DMS 273 (cell line): ENCODE measurements around the gene NKAIN2.
"Not testable (repeated sequence)": the region's sequence is repeated elsewhere in the genome, so short reads cannot be mapped to it uniquely, and the experiment has no call there.

Source experiments
- DNase-seq: peaks from one replicate; lab custom pipeline; 2025; ENCODE audit not compliant: unreplicated experiment; lab: John Stamatoyannopoulos, UW

The NKAIN2 gene

GRCh38 chr6:124659427-124659826 lies 855.8 kb downstream of the NKAIN2 start:
- DNase-seq, result no peak

DNA sequence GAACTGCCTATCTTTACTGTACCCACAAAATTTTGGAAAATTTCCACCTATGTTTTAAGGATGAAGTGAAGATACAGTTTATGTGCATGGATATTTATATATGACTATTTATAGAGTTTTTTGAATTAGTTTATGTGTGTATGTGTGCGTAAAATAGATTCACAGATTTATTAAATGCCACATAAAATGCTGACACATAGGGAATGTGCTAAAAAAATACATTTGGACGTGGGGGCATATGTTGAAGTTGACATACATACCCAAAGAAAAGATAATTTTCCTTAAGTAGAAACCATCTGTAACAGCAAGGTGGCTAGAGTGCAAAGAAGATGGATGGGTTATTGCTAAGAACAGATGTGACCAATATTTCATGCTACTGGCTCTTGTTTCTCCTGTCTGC lies 856.5 kb downstream of the NKAIN2 start:
- no peak for DNase-seq

DNA sequence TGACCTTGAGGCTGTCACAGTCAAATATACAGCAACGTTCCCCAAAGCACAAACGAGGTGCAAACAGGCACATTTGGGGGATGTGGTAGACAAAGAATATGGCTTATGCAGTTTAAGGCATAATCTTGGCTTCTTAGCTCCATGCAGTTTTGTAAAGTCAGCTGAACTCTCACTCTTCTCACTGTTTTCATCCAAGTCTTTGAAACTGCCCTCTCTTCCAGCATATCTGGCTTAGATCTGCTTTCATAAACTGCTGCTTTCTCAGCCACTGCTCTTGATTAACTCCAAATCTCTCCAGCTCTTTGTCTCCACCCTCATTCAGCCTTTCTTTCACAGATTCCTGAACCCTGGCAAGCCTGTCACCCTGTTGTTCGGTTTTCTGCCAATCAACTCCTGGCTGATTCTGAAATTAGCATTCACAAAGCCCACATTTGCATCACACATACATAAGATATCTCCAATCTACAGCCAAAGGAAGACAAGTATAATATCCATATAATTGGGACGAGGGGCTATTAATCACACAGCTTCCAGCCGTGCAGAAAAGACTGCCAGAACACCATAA lies 857.5 kb downstream of the NKAIN2 start:
- no peak for DNase-seq

GRCh38 chr6:124668028-124668427 lies 864.4 kb downstream of the NKAIN2 start:
- DNase-seq, result no peak

GRCh38 chr6:124669713-124670480 lies 866.2 kb downstream of the NKAIN2 start:
- no peak for DNase-seq

DNA sequence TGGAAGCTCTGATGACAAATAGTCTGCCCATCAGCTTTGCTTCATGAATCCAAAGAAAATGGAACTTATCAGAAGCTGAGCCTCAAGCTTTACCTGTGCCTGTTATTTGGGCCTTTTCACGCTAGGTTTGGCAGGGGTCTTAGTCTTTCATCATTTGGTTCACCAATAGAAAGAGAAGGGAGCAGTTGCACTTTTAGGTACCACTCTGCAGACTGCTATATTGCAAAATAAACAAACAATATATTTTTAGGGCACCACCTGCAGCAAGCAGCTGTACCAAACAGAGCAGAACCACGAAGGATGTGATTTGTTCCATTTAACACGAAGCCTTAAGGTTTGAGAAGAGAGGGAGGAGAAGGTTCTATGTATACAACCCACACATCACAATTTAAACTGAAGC lies 867.1 kb downstream of the NKAIN2 start:
- DNase-seq, result no peak

DNA sequence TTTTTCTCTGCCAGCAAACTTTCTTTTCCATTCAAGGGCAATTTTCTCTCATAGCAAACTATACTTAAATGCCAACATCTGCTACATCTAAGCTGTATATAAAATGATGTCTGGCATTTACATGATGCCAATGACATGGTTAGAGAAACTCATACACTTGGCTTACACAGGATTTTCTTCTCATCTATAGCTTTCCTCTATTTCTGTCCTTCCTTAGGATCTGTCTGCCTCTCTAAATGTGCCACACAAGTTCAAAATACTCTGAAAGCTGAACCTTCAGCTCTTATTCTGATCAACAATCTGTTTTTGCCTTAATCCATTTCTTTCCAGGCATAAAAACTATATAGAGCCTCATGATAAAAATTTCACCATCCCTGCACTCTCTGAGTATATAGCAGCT lies 867.7 kb downstream of the NKAIN2 start:
- DNase-seq, result no peak

GRCh38 chr6:124674042-124674441 lies 870.4 kb downstream of the NKAIN2 start:
- DNase-seq, result no peak

DNA sequence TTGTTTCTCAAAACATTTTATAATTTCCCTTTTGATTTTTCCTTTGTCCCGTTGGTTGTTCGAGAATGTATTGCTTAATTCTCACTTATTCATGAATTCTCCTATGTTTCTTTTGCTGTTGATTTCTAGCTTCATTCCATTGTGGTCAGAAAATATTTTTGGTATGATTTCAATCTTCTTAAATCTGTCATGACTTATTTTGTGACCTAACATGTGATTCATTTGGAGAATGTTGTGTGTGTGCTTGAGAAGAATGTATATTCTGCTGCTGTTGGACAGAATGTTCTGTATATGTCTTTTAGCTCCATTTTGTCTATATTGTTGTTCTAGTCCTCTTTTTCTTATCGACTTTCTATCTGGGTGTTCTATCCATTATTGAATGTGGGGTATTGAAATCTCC lies 872.4 kb downstream of the NKAIN2 start:
- DNase-seq, result no peak

- no peak for DNase-seq
Measured at GRCh38 chr6:124677874-124678273, 874.2 kb downstream of the NKAIN2 start.

- DNase-seq, result no peak
Measured at GRCh38 chr6:124679387-124679786, 875.7 kb downstream of the NKAIN2 start.

GRCh38 chr6:124682751-124683150 lies 879.1 kb downstream of the NKAIN2 start:
- no peak for DNase-seq

- peak; percentile 7 for DNase-seq
Measured at GRCh38 chr6:124683507-124683906, 879.8 kb downstream of the NKAIN2 start.

DNA sequence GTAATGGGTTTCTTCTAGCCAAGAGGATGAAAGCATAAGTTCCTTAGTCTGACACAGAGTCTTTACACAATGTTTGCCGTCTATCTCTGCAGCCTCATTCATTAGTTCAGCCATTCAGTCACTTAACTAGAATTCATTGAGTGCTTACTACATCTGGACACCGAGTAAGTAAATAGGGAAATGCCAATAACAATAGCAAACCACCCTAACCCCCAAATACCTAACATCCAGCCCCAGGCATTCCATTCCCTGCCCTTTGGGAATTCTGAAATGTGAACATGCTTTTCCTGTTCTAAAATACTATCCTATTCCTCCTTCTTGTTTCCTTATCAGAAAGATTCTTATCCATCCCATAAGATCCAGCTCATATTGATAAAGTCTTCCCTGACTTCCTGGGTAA lies 881.0 kb downstream of the NKAIN2 start:
- no peak for DNase-seq

GRCh38 chr6:124688369-124688768 lies 884.7 kb downstream of the NKAIN2 start:
- no peak for DNase-seq

DNA sequence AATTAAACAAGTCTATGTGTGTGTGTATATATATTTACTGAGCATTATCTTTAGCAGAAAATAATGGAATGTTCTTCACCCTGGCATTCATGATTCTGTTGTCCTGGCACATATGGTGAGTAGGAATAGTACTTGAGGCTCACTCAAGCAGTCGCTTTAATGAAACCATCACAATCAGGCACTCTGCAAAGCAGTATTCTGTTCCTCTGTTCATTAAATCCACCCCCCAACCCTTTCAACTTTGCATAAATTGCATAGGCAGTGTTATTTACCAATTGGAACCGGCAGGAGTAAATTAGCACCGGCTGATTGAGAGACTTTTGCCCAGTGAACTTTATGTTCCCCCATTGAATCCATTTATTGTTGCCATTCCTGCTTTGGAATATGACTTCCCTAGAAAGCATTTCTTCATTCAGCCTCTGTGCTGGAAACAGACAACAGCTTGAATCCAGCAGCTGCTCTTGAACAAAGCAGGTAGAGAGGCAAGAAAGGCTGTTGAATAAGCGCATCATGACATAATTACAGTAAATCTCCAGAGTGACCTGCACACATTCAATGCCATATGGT lies 890.6 kb downstream of the NKAIN2 start:
- DNase-seq, result peak; percentile 68

- no peak for DNase-seq
Measured at GRCh38 chr6:124699038-124699437, 895.4 kb downstream of the NKAIN2 start.

GRCh38 chr6:124703541-124703940 lies 899.9 kb downstream of the NKAIN2 start:
- DNase-seq, result no peak

GRCh38 chr6:124712532-124712931 lies 908.9 kb downstream of the NKAIN2 start:
- DNase-seq, result not testable (repeated sequence)

DNA sequence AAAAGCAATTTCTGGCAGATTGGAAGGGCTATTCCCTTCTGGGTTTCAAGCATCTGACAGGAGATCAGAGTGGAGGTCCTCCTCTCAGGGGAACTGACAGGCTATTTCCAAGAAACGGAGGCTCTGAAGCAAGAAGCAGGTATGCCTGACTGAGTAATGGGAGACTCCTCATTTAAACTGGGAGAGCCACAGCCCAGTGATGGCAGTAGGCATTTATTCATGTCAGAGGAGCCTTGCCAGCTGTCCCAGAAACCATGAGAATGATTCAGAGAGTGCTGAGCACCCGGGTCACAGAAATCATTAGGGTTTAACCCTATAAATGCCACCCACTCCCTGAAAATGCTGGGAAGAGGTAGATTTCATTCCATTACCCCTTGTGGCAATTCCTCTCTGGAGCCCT lies 911.1 kb downstream of the NKAIN2 start:
- peak; percentile 3 for DNase-seq

GRCh38 chr6:124719913-124720312 lies 916.2 kb downstream of the NKAIN2 start:
- peak; percentile 23 for DNase-seq

DNA sequence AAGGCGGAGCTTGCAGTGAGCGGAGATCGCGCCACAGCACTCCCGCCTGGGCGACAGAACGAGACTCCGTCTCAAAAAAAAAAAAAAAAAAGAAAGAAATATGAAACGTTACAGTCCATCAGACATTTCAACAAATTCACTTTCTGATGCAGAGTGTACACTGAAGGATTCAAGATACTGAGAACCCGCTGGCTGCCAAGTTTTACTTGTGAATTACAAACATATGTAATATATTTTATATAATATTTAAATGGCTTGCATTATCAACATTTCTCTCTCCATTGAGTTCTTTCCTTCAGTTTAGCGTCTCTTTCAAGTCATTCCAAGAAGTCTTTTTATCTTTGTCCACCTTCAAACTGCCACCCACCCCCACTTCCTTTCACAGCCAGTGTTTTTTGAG lies 917.7 kb downstream of the NKAIN2 start:
- DNase-seq, result no peak
